Measurements from ENCODE around the gene PCBP3. TPM values are rescaled to one million over a fixed set of nuclear protein-coding genes. Genes with fewer than 3 reads are reported as not detected.

The PCBP3 gene
- total RNA-seq, 1 experiment from 2014 or later = 0.23 TPM

DNA sequence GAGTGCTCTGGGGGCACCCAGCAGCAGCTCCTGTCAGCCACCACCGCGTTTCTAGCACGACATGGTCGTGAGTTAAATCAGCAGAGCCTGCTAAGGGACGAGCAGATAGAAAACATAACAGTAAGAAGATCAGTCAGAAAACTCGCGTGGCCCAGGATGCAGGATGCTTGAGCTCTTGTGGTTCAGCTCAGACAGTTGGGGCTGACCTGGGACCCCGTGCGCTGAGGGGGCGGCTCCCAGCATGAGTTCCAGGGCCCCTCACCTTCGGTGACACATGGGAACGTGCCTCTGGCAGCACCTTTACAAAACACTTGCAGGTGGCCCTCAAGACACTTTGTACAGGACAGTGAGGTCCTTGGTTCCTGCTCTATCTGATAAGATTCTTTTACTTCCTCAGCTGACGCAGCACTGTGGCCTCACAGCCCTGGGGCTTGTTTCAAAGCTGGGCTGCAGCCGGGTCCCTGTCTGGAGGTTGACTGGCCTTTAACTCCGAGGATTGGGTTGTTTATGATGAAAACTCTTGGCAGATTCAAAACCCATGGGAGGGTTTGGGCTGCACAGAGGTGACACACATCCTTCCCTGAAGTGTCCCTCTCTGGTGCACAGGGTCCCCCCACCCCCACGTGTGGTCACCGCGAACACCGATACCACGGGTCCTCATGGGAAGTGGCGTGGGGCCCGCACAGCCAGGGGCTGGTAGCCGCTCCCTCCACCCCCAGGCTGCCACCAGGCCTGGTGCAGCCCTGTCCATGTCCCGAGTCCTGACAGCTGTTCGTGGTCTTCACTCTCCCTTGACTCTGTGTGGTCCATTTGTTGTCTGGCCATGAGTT lies 272.7 kb downstream of the PCBP3 start:
- no peaks in the 10 kb centered on the region for H3K36me3 ChIP-seq
- no peaks in the 10 kb centered on the region for H3K9me3 ChIP-seq
- DNase-seq = no peak

DNA sequence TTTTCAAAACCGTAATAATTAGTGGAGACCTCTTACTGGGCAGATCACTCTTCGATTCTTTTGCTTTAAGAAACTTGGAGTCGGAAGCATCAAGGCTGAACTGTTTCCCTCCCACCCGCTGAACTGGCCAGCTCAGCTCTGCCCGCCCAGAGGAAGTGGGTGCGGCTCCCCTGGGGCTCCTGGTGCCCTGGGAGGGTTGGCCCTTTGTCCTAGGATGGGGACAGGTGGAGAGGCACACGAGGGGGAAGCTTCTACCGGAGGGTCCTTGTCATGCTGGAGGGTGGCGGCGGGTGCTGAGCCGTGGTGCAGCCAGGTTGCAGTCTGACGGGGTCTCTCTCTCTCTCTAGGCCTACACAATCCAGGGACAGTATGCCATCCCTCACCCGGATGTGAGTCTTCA lies 273.7 kb downstream of the PCBP3 start:
- DNase-seq = no peak
- H3K27me3 ChIP-seq = no peaks in the 10 kb centered on the region
- no peak overlapping the region for H3K4me3 ChIP-seq
- H3K9me3 ChIP-seq = no peaks in the 10 kb centered on the region
- no peaks in the 10 kb centered on the region for H3K36me3 ChIP-seq

More for the DNA sequence above, 272.7 kb downstream of the PCBP3 start:
- H3K27me3 ChIP-seq = no peaks in the 10 kb centered on the region
- no peak overlapping the region for H3K4me3 ChIP-seq

DNA sequence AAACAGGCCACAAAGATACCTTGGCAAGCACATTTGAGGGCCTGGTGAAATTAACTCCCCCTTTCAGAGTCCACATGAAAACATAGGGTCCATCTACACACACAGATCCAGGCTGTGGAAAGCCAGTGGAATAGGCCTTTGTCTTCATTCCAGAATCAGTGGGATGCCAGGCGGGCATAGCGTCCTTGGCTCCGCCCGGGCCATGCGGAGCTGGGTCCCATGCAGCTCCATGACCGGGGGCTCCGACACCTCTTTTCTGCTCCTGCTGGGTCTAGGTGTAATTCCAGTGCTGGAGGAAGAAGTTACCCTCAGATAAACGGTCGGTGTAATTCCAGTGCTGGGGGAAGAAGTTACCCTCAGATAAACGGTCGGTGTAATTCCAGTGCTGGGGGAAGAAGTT lies 274.5 kb downstream of the PCBP3 start:
- H3K9me3 ChIP-seq = no peaks in the 10 kb centered on the region
- no peak for DNase-seq
- H3K4me3 ChIP-seq = no peak overlapping the region
- H3K36me3 ChIP-seq = no peaks in the 10 kb centered on the region
- no peaks in the 10 kb centered on the region for H3K27me3 ChIP-seq

DNA sequence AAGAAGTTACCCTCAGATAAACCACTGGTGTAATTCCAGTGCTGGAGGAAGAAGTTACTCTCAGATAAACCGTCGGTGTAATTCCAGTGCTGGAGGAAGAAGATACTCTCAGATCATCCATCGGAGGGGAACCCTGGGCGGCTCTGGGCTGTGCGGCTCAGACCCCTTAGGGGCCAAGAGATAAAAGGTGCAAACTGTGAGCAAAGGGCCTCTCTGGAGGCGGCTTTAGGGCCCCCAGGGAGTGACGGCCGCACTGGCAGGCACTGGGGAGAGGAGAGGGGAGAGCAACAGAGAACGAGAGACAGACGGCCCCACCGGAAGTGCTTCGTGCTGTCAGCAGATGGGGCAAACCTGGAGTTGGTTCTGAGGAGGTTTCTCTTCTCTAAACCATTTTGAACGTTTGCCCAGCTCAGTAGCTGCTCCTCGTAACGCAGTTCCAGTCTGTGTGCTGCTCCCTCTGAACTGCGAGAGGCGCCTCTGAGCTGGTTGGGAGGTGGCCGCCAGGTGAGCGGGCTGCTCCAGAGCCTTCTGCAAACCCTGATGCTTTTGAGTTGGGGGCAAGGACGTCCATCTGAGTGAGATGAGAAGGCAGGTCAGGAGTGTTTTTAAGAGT lies 275.4 kb downstream of the PCBP3 start:
- DNase-seq = no peak
- no peak overlapping the region for H3K4me3 ChIP-seq
- H3K27me3 ChIP-seq = no peaks in the 10 kb centered on the region
- H3K9me3 ChIP-seq = 0 out of 2 replicates have a peak, but pooled peaks cover 3% of the 10 kb centered on the region
- no peaks in the 10 kb centered on the region for H3K36me3 ChIP-seq

DNA sequence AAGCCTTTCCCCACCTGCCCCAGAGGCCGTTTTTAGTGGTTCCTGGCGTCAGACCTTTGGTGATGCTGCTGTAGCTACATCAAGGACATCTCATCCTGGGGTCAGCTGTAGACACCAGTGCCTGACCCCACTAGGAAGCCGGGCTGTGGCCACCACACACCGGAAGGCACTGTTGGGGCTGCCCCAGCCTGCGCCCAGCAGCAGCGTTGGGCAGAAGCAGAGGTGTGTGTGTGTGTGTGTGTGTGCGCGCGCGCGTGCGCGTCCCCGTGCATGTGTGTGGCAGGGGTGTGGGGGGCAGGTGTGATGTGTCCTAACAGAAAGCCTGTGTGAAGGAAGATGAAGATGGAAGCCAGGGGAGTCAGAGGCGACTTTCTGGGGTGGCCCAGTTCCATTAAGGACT lies 276.1 kb downstream of the PCBP3 start:
- DNase-seq = no peak
- Histone ChIP-seq H3K27me3 (no peaks in the 10 kb centered on the region), H3K4me3 (no peak overlapping the region), H3K9me3 (0 out of 2 replicates have a peak, but pooled peaks cover 3% of the 10 kb centered on the region), H3K36me3 (no peaks in the 10 kb centered on the region)

DNA sequence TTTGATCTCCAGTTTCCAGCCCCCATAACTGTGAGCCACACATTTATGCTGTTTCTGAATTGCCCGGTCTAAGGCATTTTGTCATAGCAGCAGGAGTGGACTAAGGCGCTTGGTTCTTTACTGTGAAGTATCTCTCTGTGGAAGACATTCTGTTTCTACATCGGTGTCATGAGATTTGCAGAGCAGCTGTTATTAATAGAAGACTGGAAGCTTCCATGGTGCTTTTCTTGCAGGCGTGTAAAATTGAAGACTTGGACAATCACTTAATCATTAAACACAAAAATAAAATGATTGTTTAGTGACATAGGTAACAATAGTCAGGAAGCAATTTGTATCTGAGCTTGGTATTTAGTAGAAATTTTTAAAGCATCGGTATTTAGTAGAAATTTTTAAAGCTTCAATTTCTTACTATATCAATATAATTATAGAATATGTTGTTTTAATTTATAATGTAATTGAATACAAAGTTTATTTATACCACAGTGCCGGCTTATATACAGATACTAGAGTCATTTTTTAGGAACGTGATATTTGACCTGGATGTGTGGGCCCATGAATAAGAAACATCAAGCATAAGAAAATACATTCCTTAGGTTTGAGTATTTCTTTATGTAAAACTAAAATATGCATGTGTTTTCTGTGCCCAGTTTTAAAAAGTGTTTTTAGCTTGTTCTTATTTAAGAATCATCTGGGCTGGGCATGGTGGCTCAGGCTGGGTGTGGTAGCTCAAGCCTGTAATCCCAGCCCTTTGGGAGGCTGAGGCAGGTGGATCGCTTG lies 277.5 kb downstream of the PCBP3 start:
- H3K36me3 ChIP-seq = no peaks in the 10 kb centered on the region
- H3K9me3 ChIP-seq = 0 out of 2 replicates have a peak, but pooled peaks cover 5% of the 10 kb centered on the region
- no peak for DNase-seq
- no peak overlapping the region for H3K4me3 ChIP-seq
- no peaks in the 10 kb centered on the region for H3K27me3 ChIP-seq

DNA sequence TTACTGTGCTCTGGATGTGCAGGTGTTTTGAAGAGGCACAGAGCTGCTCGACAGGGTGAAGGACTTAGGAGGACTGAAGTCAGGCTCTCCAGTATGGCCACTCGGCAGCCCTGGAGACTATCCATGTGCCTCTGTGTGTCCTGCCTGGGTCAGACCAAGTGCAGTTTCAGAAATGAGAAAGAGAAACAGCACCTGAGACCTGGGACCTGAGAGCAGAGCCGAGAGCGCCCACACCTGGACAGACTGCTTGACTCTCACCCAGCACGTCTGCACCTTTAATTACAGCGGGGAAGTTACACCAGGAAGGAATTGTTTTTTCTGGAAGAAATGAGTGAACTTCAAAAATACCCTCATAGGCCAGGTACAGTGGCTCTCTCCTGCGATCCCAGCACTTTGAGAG lies 278.4 kb downstream of the PCBP3 start:
- no peak for DNase-seq
- no peak overlapping the region for H3K4me3 ChIP-seq
- no peaks in the 10 kb centered on the region for H3K27me3 ChIP-seq
- H3K36me3 ChIP-seq = no peaks in the 10 kb centered on the region
- 0 out of 2 replicates have a peak, but pooled peaks cover 5% of the 10 kb centered on the region for H3K9me3 ChIP-seq

DNA sequence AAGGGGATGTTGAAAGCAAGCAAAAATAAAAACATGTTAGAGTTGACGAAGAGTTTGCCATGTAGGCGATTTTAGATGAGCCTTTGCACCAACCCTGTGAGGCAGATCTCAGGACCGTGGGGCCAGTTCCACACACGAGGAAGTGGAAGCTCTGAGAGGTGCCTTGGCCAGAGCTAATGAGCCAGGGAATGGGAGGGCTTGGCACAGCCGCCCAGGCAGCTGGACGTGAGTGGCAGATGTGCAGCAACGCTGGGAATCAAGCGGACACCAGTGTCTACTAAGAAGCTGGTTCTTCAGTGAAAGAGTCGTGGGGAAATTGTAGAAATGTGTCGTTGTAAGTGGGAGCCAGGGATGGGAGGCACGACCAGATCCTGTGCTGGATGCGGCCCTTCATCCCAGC lies 279.1 kb downstream of the PCBP3 start:
- Histone ChIP-seq H3K9me3 (0 out of 2 replicates have a peak, but pooled peaks cover 5% of the 10 kb centered on the region), H3K4me3 (no peak overlapping the region), H3K27me3 (no peaks in the 10 kb centered on the region), H3K36me3 (no peaks in the 10 kb centered on the region)
- DNase-seq = no peak

DNA sequence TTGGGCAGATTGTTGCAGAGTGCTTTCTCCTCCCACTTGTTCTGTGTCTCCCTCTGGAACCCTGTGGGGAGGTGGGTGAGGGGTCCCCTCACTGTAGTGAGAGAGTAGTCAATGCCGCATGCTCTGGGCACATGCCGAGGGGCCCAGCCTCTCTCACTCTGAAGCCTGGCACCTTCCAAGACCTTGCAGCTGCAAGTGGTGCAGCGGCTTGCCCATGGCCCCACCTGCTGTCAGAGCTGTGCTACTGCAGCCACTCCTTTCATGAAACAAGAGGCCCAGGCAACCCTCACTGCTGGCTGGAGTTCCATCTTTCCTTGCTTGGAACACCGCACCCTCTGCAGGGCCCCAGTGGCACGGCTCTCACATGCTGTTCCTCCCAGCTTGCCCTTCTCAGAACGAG lies 279.6 kb downstream of the PCBP3 start:
- Histone ChIP-seq H3K4me3 (no peak overlapping the region), H3K36me3 (no peaks in the 10 kb centered on the region), H3K9me3 (0 out of 2 replicates have a peak, but pooled peaks cover 5% of the 10 kb centered on the region), H3K27me3 (no peaks in the 10 kb centered on the region)
- DNase-seq = peak; percentile 72

DNA sequence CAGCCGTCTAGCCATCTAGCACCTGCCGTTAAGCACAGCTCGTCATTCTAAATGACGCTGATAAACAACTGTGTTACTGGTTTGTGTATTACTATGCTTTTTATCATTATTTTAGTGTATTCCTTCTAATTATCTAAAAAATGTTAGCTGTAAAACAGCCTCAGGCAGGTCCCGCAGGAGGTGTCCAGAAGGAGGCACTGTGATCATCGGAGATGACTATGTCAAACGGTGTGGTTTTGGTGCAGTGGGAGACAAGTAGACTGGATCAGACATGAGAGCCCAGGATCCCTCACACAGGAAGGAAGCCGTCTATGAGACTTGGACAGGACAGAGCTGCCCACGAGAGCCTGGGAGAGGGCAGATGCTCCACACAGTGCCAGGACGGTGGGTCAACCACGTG lies 282.8 kb downstream of the PCBP3 start:
- no peak for DNase-seq
- 0 out of 2 replicates have a peak, but pooled peaks cover 5% of the 10 kb centered on the region for H3K9me3 ChIP-seq
- H3K27me3 ChIP-seq = no peaks in the 10 kb centered on the region
- H3K36me3 ChIP-seq = no peaks in the 10 kb centered on the region
- H3K4me3 ChIP-seq = no peak overlapping the region

DNA sequence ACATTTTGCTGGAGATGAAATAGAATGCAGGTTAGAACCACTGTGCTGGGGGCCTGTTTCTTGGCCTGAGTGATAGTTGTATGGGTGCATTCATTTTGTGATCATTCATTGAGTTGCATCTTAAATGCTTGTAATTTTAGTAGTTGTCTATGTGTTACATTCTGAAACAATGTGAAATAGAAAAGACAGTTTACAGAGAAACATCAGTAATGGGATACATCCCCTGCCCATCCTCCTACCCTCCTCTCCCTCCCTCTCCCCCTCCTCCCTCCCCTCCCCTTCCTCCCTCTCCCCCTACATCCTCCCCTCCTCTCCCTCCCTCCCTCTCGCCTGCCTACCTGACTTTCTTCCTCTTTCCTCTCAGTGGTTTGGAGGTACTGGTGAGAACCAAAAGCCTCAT lies 283.5 kb downstream of the PCBP3 start:
- Histone ChIP-seq H3K27me3 (no peaks in the 10 kb centered on the region), H3K36me3 (no peaks in the 10 kb centered on the region)

DNA sequence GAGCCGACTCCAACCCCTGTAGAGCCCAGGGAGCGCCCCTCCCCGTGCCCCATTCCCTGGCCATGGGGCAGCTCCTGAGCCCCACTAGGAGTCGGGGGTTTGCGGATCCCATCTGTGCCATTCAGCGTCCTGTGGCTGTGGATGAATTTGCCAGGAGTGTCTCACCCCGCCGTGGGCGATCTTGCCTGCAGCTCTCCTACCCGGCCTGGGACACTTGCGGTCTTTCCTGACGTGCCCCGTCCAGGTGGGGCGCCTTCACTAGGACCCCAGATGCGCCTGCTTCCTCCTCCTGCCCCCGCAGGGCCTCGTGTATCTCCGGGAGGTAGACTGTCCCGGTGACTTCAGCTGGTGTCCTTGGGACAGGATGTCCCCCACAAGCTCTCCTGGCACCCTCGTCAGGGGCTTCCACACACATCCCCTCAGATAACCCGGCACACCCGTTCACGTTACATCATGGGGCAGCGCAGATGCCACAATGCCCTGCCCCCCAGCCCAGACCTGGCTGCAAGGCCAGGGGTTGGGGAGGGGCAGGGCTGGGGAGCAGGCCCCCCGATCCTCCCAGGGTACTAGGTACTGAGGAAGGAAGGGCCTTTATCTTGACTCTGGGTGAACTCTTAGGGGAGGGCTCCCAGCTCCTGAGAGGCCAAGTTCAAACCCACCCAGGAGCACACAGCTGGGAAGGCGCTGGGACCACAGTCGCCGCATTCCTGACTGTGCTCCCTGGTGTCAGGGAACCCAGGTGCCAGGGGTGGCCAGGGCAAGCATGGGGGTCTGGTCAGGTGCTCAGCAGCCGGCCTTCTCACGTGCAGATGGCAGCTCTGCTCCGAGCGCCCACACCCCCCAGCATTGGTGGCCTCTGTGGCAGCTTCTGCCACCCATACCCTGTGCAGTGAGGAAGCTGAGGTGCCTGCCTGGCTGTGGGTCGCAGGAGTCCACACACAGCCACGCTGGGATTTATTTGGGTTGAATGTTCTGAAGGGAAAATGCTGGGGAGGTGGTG lies 284.6 kb downstream of the PCBP3 start:
- Histone ChIP-seq H3K36me3 (no peaks in the 10 kb centered on the region), H3K27me3 (no peaks in the 10 kb centered on the region), H3K9me3 (0 out of 2 replicates have a peak, but pooled peaks cover 5% of the 10 kb centered on the region), H3K4me3 (no peak overlapping the region)
- no peak for DNase-seq

More for the DNA sequence above, 283.5 kb downstream of the PCBP3 start:
- DNase-seq = no peak
- no peak overlapping the region for H3K4me3 ChIP-seq
- H3K9me3 ChIP-seq = 0 out of 2 replicates have a peak, but pooled peaks cover 5% of the 10 kb centered on the region

DNA sequence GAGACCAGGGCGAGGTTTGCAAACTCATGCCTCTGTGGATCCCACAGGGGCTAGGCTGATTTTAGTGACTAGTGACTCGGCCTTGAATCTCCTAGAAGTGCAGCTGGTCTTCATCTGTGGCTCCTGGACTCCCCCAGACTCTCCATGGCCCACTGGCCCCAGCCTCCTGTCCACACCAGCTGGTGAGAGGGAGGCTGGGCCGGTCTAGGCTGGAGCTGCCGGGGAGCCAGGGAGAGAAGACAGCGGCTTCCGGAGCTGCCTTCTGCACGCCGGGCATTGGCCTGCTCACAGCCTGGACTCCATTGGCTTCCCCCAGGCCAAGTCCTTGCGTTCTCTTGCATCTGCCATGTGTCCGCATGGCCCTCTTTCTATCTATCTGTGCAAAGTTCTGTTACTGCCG lies 285.9 kb downstream of the PCBP3 start:
- H3K9me3 ChIP-seq = 0 out of 2 replicates have a peak, but pooled peaks cover 2% of the 10 kb centered on the region
- no peak for DNase-seq
- no peaks in the 10 kb centered on the region for H3K36me3 ChIP-seq
- H3K27me3 ChIP-seq = no peaks in the 10 kb centered on the region
- H3K4me3 ChIP-seq = no peak overlapping the region

DNA sequence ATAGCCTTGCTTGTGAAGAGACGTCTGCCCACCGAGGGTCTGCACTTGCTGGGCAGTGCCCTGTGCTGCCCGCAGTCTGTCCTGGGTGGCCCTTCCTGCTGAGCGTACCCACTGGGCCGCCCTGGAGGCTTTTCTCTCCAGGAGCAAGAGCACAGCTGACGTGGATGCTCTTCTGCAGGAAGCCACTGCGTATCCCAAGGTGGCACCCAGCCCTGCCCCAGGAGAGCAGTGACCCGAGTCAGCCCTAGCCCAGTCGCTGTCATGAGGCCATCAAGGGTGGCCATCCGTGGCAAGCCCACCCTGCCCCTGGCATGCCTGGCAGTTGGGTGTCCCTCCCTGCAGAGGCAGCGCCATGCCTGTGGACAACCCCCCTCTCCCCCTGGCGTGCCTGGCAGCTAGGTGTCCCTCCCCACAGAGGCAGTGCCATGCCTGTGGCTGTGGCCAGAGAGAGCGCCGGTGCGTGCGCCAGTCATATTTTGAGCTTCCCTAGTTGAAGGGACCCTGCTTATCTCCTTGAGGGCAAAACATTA lies 286.8 kb downstream of the PCBP3 start:
- H3K36me3 ChIP-seq = no peaks in the 10 kb centered on the region
- no peaks in the 10 kb centered on the region for H3K27me3 ChIP-seq
- no peak for DNase-seq
- no peaks in the 10 kb centered on the region for H3K9me3 ChIP-seq
- no peak overlapping the region for H3K4me3 ChIP-seq

DNA sequence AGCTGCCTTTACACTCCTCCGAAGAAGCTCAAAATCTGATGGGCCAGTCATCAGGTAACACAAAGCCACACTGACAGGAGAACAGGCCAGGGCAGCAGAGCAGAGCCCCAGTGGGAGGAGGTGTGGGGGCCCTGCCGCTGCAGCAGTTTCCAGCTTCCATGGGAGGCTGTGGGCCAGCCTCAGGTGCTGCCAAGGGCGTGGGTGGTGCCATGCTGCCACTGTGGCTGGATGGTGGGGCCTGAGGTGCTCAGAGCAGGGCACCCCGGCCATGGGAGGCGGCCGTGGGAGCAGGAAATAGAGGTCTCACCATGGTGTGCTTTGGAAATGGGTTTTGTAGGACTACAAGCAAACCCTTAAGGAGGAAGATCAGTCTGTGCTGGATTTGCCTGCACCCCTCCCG lies 287.3 kb downstream of the PCBP3 start:
- no peaks in the 10 kb centered on the region for H3K27me3 ChIP-seq
- no peak overlapping the region for H3K4me3 ChIP-seq

More for the DNA sequence above, 287.3 kb downstream of the PCBP3 start:
- Histone ChIP-seq H3K36me3 (no peaks in the 10 kb centered on the region), H3K9me3 (no peaks in the 10 kb centered on the region)
- DNase-seq = no peak
